Measurements from ENCODE around the gene LRRN4.

DNA sequence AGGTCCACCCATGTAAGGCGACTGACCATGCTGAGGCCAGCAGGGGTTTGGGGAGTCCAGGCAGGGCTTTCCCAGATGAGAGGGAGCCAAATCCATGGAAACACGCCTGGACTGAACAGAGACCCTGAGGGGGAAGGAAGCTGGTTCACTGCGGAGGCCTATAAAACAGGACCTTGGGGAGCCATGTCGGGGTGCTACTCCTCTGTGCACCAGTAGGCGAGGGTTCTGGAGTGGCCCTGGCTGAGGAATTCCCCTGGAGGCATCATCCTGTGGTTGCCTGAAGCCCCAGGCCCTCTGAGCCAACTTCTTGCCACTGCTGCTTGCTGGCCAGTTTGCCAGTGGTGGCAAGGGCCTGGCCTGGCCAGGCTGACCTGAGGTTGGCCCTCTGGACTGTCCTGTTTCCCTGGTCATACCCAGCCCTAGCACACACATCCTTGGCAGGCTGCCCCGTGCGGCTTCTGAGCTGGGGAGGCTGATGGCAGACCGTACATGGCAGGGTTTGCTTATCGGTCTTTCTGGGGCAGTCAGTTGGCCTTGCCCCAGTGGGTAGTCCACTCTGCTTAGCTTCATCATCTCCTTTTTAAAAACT, 2.2 kb upstream of the LRRN4 start:
- TF ChIP-seq, protein P1, sequence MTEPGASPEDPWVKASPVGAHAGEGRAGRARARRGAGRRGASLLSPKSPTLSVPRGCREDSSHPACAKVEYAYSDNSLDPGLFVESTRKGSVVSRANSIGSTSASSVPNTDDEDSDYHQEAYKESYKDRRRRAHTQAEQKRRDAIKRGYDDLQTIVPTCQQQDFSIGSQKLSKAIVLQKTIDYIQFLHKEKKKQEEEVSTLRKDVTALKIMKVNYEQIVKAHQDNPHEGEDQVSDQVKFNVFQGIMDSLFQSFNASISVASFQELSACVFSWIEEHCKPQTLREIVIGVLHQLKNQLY (CRISPR knock-in tag; conservative IDR thresholded peaks at IDR 0.05) = no peak
- TF ChIP-seq EP300 (IDR thresholded peaks at IDR 0.05; ENCODE audit: low read length) (no peak), RB1 (IDR thresholded peaks at IDR 0.05; ENCODE audit: low read depth) (no peak), ZNF696 (CRISPR knock-in tag; conservative IDR thresholded peaks at IDR 0.05) (no peak), ZNF57 (CRISPR knock-in tag; IDR thresholded peaks at IDR 0.05) (no peak), ZNF707 (CRISPR knock-in tag; conservative IDR thresholded peaks at IDR 0.05) (no peak), ZFX (CRISPR knock-in tag; IDR thresholded peaks at IDR 0.05) (no peak), U2AF1 (optimal IDR thresholded peaks at IDR 0.05; ENCODE audit: low read depth, low read length) (no peak), IRF2 (CRISPR knock-in tag; IDR thresholded peaks at IDR 0.05) (no peak), FOXM1 (IDR thresholded peaks at IDR 0.05; ENCODE audit: low read depth) (no peak), FOXM1 (CRISPR knock-in tag; IDR thresholded peaks at IDR 0.05; ENCODE audit: low read depth) (no peak), ZNF146 (CRISPR knock-in tag; IDR thresholded peaks at IDR 0.05; ENCODE audit: unreplicated experiment) (no peak), CEBPB (tag; IDR thresholded peaks at IDR 0.05) (no peak)
- TF ChIP-seq, protein P2, sequence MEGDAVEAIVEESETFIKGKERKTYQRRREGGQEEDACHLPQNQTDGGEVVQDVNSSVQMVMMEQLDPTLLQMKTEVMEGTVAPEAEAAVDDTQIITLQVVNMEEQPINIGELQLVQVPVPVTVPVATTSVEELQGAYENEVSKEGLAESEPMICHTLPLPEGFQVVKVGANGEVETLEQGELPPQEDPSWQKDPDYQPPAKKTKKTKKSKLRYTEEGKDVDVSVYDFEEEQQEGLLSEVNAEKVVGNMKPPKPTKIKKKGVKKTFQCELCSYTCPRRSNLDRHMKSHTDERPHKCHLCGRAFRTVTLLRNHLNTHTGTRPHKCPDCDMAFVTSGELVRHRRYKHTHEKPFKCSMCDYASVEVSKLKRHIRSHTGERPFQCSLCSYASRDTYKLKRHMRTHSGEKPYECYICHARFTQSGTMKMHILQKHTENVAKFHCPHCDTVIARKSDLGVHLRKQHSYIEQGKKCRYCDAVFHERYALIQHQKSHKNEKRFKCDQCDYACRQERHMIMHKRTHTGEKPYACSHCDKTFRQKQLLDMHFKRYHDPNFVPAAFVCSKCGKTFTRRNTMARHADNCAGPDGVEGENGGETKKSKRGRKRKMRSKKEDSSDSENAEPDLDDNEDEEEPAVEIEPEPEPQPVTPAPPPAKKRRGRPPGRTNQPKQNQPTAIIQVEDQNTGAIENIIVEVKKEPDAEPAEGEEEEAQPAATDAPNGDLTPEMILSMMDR (IDR thresholded peaks at IDR 0.05 in 2 of 3, conservative IDR thresholded peaks at IDR 0.05 in 1 of 3; ENCODE audit: insufficient read depth in 2 of 3, low read depth in 1 of 3, low read length in 3 of 3) = no peak
- TF ChIP-seq, protein P3, sequence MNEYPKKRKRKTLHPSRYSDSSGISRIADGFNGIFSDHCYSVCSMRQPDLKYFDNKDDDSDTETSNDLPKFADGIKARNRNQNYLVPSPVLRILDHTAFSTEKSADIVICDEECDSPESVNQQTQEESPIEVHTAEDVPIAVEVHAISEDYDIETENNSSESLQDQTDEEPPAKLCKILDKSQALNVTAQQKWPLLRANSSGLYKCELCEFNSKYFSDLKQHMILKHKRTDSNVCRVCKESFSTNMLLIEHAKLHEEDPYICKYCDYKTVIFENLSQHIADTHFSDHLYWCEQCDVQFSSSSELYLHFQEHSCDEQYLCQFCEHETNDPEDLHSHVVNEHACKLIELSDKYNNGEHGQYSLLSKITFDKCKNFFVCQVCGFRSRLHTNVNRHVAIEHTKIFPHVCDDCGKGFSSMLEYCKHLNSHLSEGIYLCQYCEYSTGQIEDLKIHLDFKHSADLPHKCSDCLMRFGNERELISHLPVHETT (CRISPR knock-in tag; conservative IDR thresholded peaks at IDR 0.05 in 1 of 2, IDR thresholded peaks at IDR 0.05 in 1 of 2) = no peak
